Nucleus accumbens (tissue), 56 donors: Measurements from ENCODE around the gene NUAK1.

ENCODE experiments used
- DNase-seq, 56 donors: peaks; one replicate each; lab custom pipeline; 2025; lab: John Stamatoyannopoulos, UW

Gene NUAK1

DNA sequence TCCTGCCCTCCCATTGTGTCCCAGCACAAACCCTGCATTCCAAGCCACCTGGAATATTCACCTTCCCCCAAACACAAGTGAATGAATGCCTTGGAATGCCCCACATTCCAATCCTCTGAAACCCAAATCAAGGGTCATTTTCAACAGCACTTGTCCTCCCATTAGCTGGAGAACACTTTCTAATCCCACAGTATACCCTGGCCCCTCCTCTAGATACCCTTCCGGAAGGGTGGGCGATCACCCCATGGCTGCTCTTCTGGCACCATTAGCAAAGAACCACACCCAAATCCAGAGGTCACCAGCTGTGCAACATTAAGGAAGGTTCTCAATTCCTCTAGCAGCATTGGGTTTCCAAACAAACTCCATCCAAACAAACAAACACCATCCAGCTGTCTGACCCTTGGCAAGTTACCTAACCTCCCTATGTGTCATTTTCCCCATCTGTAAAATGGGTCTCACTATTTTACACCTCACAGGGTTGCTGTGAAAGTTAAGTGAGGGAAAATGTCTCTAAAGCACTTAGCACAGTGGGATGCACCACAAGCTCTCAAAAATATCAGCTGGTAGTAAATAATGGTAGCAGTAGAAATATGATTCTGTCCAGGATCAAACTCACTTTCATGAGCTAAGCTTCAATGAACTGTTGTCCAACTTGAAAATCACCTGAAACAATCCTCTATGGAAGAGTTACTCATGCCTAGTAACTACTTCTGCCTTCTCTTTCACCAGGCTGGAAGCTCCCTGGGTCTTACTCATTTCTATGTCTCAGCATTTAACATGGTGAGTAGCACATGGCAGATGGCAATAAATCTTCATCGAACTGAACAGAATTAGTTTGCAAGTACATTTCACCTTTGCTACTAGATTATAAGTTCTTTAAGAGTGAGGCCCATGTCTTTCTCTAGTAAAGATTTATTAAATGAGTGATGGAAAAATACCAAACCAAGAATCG is 5.3 kb downstream of the NUAK1 start:
- DNase-seq, result no peak

DNA sequence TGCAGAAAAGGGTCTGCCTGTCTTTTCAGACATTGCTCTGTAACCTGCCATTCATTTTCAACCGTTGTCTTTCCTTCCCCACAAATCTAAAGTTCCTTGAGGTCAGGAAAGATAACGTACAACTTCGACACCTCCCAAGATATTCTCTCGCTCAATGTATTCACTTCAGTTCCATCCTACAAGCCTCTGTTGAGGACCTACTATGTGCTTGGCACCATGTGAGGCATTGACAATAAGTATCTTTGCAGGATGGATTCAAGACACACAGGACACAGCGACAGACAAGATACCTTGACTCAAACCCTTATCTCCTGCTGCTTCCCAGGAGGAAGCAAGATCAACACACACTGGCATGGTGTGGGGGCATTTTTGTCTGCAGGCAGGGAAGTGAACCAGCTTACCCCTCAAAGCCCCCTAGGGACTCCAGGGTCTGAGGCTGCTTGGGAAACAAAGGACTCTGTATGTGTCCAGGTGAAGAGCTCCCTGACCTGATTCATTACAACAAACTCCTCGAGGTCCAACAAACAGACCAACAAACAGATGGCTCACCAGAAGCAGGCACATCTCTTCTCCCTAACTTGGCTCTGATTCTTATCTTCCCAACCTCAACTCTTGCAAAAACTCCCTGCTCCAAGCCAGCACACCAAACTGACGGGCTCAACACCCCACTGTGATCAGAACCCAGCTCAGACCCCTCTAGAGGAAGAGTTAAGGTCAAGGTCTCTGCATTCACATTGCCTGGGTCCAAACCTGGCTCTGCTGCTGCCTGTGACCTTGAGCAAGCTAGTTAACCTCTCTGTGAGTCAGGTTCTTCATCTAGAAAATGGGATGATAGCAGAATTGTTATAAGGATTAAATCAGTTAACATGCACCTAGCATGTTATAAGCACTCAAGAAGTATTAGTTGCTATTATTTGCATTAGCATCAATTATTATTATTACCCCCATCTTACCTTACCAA is 6.3 kb downstream of the NUAK1 start:
- no peak for DNase-seq

DNA sequence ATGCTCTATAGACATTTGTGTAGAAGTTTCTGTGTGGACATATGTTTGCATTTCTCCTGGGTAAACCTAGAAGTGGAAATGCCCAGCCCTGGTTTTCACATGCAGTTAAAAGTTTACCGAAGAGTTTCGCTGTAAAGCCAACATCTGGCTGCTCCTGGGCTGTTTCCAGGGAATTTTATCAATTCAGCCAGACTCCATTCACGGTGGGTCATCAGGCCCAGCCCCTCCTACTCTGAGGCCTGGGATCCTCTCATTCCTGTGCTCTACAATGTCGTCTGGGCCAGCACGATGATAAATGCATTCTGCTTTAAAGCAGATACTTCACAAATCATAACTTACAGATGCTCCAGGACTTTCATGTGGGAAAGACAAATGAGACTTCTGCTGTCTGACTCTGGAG is 7.1 kb downstream of the NUAK1 start:
- DNase-seq, result no peak

DNA sequence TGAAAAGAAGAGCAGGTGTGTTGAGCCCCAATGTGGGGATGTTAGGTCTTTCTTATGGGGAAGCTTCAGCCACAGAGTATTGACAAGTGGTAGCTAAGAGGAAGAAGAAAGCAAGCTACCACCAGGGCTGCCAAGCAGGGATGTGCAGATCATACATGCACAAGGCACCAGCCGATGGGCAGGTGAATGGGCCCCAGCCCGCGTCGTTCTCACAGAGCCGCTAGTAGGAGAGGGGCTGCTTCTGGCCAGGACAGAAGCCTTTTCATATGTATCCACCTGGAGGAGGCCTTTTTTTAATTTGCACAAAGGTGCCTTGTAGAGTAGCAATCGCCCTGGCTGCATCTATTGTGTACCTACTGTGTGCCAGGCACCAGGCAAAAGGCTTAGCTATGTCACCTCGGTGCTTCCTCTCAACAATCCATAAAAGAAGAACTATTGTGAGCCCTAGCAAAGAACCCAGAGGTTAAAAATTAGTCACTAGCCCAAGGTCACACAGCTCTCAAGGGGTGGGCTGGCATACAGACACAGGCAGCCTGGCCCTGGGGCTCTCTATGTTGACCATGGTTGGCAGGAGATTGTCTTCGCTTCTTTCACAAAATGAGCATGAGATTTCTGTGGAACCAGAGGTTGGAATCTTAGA is 8.2 kb downstream of the NUAK1 start:
- DNase-seq, result no peak

DNA sequence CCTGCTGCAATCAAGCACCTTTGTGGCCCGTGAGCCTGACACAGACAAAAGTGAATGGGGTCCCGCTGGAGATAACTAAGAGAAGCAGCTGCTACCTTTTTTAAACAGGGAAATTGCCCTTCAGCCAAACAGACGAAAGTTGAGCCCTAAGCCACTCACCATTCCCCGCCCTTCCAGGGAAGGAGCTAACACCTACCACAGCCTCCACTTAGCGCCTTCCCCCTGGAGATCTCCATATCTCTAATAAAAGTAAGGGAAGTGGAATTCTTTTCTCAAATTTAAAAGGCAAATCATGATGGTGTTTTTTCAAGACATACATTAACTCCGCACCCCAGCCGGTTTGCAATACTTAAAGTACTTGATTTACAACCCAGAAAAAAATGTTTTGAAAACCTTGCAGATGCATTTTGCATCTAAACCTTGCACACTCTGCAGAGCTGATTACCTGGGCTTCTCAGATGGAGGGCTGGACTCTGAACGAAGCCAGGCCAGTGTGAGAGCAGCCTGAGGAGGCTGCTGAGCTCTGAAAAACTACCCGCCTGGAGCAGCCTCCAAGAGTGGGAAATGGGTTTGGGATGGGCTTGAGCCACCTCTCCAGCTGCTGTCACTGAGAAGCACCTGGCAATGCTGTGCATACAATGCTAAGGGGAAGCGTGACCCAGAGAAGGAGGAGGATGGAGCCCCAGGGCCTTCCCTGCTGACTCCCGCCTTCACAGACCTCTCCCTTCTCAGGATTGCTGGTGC is 10.0 kb downstream of the NUAK1 start:
- DNase-seq, result no peak

DNA sequence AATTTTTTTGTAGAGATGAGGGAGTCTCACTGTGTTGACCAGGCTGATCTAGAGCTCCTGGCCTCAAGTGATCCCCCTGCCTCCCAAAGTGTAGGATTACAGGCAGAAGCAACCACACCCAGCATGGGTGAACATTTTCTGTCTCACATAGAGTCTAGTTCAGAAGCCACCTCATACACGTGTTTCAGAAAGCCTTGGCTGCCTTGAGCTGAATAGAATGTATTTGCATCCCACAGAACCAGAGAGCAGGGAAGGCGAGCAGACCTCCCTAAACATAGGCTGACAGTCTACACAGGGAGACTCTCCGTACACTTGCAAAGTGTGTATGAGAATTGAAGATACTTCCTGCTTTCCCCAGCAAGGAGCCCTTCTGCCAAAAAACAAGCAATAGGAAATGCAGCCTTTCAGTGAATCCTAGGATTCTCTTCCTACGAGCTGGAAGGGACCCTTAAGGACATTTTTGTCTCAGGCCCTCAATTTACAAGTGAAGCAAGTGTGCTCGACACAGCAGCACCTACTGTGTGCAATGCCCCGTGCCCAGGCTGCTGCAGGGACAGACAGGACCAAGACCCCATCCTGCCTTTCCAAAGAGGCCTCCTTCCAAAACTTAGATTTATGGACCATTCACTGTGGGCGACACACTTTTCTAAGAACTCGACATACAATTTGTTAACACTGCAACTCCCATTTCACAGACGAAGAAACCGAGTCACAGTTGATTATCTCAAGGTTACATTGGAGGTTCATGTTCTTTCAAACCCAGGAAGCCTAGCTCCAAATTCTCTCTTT is 11.2 kb downstream of the NUAK1 start:
- DNase-seq, result no peak

DNA sequence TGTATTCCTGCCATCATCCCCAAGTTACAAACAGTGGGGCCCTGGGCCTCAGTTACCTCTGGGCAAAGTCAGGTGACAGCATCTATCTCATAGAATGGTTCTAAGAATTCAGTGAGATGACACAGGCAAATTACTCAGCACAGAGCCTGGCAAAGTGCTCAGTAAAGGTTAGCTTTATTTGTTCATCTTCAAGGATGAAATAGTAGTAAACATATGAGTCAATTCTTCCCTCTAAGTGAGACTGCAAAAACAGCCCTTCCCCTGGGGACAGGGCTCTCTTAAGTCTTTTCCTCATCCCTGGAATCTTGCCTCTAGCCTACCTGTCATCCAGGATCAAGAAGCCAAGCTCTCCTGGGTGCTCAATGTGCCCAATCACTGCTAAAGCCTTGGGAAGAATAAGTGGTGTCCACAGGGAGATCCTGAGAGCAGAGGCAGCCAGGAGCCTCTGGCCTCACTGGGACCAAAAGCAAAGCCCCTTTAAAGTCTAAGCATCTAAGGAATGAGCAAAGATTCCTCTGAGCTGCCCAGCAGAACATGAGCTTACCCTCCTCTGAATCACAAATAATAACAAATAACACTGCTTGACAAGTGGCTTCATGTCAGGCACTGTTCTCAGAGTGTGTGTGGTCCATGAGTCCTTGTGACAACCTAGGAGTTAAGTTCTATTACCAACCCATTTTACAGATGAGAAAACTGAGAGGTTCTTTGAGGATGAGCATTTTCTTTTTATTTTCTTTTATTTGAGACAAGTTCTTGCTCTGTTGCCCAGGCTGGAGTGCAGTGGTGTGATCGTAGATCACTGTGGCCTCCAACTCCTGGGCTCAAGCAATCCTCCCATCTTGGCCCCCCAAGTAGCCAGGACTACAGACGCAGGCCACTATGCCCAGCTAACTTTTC is 12.1 kb downstream of the NUAK1 start:
- no peak for DNase-seq

DNA sequence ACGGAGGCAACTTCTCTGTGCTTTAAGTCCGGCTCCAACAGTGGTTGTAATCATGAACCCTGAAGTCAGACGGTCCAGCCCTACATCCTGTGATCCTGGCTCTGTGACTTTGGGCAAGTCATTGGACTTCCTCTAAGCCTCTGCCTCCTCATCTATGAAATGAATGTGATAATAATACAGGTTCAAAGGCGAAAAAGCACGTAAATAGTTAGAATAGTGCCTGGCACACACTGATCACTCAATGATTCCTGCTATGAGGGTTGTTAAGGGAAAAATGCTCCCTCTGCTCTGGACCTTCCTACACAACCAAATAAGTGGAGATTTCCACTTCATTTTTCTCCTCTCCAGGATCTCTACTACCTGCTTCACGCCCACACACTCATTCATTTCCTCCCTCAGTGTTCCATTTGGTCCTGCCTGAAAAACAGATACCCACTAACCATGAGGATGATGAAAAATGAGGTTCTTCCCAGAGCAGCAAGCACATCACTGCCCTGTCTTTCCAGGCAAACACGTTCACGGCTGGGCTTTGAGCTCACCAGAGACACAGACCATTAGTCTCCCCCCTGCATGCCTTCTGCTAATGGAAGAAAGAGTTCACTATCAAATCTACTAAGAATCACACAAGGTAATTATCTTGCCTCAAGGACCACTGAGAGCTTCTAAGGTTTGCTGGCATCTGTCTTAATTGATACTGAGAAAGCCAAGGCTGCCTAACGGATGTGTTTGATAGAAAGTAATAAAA is 13.2 kb downstream of the NUAK1 start:
- DNase-seq, result no peak

DNA sequence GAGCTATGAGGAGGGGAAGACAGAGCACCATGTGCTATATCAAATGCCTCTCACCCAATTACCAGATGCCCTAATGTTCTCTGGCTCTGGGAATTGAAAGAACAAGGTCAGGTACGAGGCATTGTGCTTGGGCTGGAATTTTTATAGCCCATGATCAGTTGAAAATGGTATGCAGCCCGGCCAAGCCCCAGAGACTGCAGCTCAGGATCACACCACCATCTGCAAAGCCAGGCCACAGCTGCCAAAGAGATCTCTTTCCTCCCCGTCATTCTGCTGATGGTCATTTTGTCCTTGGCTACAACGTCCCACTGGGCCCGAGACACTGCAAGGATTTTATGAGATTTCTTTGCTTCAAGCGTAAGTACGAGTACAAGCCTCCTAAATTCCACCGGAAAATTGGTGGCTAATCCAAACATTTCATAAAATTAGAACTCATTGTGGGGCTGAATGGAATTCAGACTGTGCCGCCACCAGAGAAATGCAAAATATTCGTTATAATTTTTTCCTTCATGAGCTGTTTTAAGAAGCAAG is 15.1 kb downstream of the NUAK1 start:
- DNase-seq, result no peak

DNA sequence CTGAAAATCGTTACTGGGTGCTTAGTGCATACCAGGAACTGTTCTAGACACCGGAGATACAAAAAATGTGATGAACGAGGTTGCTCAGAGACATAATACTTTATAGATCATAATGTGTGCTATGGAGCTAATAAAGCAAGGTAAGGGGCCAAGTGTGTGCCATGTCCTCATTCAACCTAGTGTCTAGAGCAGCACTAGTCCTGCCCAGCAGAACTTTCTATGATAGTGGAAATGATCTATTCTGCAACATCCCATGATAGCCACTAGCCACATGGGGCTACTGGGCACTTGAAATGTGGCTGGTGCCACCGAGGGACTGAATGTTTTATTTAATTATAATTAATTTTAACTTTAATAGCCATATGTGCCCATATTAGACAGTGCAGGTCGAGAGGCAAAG is 15.6 kb downstream of the NUAK1 start:
- no peak for DNase-seq

DNA sequence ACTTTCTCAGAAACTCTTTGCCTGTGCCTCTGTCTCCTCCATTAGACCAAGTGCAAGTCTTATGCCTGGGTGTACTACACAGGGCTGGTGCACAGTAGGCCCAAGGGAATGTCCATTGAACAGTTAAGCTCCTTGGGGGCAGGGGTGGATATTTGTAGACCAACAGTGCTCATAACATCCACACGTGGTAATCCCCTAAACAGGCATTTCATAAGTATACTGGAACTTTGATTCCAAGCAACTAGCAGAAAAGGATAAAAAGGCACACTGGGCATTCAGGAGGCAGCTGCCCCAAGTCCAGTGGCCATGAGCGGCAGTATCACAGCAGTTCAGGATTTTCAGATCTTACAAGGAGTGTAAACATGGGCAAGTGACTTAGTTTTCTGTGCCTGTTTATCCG is 16.8 kb downstream of the NUAK1 start:
- DNase-seq, result no peak

DNA sequence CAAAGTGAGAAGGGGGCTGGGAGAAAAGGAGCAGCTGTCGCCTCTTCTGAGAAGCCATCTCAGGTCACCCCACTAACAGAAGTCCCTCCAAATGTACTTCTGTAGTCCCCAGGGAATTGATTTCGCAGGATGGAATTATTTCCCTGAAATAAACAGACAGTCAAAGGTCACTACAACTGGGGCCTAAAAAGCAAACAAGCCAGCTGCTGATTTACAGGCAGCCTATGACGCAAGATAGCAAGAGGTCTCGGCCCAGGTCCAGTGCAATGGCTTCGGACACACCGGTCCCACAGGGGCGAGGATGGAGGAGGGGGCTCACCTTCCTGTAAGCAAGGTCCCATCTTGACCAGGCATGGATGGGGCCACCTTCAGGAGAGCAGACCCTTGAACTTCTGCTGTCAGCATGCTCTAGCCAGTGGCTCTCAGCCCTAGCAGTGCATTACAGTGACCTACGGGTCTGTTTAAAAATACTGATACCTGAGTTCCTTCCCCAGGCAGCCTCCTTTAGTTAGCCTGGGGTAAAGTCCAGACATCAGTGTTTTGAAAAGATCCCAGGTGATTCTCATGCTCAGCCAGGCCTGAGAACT is 18.1 kb downstream of the NUAK1 start:
- no peak for DNase-seq

DNA sequence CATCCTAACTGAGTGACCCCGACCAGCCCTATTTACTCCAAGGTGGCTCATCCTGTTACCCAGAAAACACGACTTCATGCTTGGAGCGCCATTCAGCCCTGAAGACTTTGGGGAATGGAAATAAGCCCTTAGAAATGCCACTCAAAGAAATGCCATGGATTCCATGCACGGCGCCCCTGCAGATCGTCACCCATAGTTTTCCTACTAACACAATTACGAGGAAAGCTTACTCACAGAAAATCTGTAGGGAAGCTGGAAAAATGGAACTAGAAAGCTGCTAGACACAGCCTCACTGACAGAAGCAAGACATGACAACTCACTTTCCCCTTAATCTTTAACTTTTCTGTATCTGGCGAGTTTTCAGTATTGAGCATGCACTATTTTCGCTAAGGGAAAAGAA is 19.5 kb downstream of the NUAK1 start:
- DNase-seq, result no peak

DNA sequence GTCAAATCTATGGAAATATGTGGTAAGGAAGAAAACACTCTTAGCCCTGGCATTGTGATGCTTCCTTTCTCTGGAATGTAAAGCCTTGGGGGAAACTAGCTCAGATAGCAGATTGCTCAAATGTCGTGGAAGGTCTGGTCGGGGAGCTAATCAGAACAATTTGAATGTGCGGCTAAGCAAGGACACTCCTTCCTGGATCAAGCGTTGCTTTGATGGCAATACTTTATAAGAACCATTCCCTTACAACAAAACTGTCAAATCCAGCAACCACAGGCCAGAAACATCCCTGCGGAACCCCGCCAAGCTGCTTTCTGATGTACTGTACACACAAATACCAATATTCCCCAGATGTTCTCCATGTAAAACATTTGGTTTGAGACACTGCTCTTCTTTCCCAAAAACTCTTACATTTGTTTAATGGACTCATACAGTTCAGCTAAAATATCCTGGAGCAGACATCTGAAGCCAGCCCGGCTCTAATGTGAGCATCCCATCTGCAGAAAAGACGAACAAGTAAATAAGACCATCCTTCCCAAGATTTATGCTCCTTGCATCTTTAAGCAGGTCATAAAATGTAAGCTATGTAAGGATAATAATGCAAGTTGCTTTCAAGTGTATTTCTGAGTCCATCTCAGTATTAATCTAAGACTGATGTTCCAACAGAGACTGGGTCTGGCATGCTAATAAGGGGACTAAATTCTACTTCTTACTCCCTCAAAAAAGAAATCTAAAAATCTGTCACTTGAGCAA is 20.2 kb downstream of the NUAK1 start:
- no peak for DNase-seq

DNA sequence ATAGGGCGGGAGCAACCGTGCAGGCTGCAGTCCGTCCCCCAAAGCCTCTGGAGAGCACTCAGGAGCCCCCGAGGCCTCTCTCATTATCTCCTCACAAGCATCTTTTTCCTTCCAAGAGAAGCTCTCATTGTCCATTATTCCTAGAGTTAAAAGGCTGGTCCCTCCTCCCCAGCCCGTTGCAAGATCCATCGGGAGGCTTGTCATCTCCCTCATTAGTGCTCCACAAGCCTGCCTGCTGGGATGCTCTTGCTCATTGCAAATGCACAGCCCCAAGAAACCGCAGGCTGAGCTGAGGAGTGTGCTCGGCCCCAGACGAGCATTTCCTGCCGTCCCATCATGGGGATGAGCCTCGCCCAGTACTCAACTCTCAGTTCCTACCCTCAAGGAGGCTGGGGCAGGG is 23.3 kb downstream of the NUAK1 start:
- DNase-seq, result peak in 18 of 56 donors; percentile 6 to 39 (median 22)

DNA sequence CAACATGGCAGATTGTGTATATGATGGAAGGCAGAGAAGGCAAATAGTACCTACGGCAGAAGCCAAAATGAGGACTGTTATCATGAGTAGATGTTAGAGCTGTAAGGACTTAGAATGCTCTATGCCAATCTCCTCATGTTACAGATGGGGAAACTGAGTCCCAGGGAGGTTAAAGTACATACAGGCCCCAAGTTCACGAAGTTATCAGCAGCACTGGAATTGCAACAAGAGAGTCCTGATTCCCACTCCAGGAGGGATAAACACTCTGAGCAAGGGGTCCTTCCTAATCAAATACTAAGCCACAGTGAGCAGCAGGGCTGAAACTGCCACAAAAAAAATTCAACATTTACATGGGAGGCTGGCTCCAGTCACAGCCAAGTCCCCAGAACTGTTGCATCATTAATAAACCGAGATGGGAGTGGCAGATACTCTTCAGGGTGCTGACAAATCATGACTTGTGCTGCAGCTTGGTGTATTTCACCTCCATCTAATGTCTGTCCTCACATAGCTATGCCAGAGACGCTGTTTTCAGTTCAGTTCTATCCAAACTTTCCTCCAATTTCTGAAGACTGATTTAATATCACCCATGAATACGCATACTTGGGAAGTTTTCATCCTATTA is 24.2 kb downstream of the NUAK1 start:
- no peak for DNase-seq
